ENCODE data around the gene ZNRF1. TPM values are rescaled to one million over a fixed set of nuclear protein-coding genes. Genes with fewer than 3 reads are reported as not detected.
"Not testable (repeated sequence)": the region's sequence is repeated elsewhere in the genome, so short reads cannot be mapped to it uniquely, and the experiment has no call there.

The ZNRF1 gene
- total RNA-seq, 1 experiment from 2014 or later, result 52.3 TPM

DNA sequence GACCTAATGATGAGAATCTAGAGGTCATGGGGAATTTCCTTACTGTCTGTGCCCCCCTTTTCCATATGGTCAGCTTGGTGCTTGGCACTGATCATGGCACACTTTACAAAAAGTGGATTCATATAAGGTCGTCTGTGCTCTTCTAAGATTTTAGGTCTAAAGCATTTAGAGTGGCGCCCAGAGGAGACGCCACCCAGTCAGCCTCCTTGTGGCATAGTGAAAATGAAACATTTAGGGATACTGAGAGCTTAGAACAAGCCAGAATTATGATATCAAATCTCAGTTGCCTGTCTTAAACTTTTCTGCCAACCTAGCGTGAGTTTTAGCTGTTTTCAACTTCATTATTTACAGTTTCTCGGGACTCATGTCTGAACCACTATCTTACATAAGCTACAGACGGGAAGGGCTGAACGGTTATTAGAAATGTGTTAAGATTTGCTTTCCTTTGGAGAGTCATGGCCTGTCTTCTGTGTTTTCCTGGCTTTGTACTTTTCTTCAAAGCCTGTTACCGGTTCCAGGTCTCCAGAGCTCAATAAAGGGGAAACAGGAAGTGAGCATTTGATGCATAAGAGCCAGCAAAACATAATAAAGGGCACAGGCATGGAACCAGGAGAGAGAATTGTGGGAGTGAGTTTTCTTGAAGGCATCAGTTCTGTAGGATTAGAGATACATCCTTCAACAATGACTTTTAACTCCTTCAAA is 13.7 kb downstream of the ZNRF1 start:
- intact Hi-C loops (cut with micrococcal nuclease; ENCODE audit: unreplicated experiment) (no loop called here), in situ Hi-C loops (cut with HindIII; ENCODE audit: low pct_unique_long_range_greater_than_20kb, low sequenced_read_pairs) (no loop called here)
- Histone ChIP-seq H3K4me1 (ENCODE audit: control insufficient read depth, insufficient read depth, low read length) (peaks cover 37% of the 10 kb centered on the region), H3K27ac (ENCODE audit: low read length) (peak overlapping the region; percentile 88), H3K36me3 (ENCODE audit: control insufficient read depth, insufficient read depth, low read length) (no peaks in the 10 kb centered on the region), H3K9me3 (ENCODE audit: control insufficient read depth, insufficient read depth, low read depth, low read length) (no peaks in the 10 kb centered on the region), H3K4me3 (ENCODE audit: low read depth in 2 of 2, low read length in 2 of 2) (peak overlapping the region; percentile 9 to 12; a peak in 3 of 4 replicates), H3K27me3 (ENCODE audit: control insufficient read depth, insufficient read depth, low read length) (no peaks in the 10 kb centered on the region)
- CTCF ChIA-PET, result interaction anchor here (0.7 kb wide), 1 partner anchor 98 kb away, joined by 3 read pairs; no protein-coding TSS in a partner anchor
- BruUV-seq (replicated peaks), result no TSS peak
- DNase-seq (ENCODE audit: low read depth, low spot score) (no peak), ATAC-seq (peak; percentile 49)
- TF ChIP-seq POLR2AphosphoS5 (IDR thresholded peaks at IDR 0.05; ENCODE audit: low read depth, low read length) (no peak), TCF7L2 (IDR thresholded peaks at IDR 0.05; ENCODE audit: low read depth, low read length) (no peak), SIN3A (IDR thresholded peaks at IDR 0.05; ENCODE audit: borderline replicate concordance, insufficient read depth, low read depth, low read length) (no peak)
- TF ChIP-seq, protein P1, sequence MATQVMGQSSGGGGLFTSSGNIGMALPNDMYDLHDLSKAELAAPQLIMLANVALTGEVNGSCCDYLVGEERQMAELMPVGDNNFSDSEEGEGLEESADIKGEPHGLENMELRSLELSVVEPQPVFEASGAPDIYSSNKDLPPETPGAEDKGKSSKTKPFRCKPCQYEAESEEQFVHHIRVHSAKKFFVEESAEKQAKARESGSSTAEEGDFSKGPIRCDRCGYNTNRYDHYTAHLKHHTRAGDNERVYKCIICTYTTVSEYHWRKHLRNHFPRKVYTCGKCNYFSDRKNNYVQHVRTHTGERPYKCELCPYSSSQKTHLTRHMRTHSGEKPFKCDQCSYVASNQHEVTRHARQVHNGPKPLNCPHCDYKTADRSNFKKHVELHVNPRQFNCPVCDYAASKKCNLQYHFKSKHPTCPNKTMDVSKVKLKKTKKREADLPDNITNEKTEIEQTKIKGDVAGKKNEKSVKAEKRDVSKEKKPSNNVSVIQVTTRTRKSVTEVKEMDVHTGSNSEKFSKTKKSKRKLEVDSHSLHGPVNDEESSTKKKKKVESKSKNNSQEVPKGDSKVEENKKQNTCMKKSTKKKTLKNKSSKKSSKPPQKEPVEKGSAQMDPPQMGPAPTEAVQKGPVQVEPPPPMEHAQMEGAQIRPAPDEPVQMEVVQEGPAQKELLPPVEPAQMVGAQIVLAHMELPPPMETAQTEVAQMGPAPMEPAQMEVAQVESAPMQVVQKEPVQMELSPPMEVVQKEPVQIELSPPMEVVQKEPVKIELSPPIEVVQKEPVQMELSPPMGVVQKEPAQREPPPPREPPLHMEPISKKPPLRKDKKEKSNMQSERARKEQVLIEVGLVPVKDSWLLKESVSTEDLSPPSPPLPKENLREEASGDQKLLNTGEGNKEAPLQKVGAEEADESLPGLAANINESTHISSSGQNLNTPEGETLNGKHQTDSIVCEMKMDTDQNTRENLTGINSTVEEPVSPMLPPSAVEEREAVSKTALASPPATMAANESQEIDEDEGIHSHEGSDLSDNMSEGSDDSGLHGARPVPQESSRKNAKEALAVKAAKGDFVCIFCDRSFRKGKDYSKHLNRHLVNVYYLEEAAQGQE (IDR thresholded peaks at IDR 0.05; ENCODE audit: insufficient read depth in 1 of 2, low read depth in 2 of 2, low read length in 1 of 2), result no peak
- TF ChIP-seq, protein P2, sequence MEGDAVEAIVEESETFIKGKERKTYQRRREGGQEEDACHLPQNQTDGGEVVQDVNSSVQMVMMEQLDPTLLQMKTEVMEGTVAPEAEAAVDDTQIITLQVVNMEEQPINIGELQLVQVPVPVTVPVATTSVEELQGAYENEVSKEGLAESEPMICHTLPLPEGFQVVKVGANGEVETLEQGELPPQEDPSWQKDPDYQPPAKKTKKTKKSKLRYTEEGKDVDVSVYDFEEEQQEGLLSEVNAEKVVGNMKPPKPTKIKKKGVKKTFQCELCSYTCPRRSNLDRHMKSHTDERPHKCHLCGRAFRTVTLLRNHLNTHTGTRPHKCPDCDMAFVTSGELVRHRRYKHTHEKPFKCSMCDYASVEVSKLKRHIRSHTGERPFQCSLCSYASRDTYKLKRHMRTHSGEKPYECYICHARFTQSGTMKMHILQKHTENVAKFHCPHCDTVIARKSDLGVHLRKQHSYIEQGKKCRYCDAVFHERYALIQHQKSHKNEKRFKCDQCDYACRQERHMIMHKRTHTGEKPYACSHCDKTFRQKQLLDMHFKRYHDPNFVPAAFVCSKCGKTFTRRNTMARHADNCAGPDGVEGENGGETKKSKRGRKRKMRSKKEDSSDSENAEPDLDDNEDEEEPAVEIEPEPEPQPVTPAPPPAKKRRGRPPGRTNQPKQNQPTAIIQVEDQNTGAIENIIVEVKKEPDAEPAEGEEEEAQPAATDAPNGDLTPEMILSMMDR (IDR thresholded peaks at IDR 0.05), result no peak
- POLR2A ChIA-PET, result no interaction called here

DNA sequence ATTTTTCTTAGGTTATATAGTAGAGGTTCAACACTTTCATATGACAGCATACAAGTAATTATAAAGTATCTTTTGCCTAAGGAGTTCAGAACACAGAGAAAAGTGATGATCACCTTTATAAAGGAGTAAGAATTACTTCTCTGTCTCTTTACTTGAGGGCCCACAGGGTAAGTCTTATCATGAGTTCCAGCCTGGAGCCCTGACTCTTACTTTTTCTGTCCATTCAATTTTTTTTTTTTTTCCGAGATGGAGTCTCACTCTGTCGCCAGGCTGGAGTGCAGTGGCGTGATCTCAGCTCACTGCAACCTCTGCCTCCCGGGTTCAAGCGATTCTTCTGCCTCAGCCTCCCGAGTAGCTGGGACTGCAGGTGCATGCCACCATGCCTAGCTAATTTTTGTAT is 14.3 kb downstream of the ZNRF1 start:
- H3K4me1 ChIP-seq (ENCODE audit: control insufficient read depth, insufficient read depth, low read length), result peaks cover 43% of the 10 kb centered on the region
- ATAC-seq; H3K27me3 ChIP-seq (ENCODE audit: control insufficient read depth, insufficient read depth, low read length); intact Hi-C loops (cut with micrococcal nuclease; ENCODE audit: unreplicated experiment); DNase-seq (ENCODE audit: low read depth, low spot score); in situ Hi-C loops (cut with HindIII; ENCODE audit: low pct_unique_long_range_greater_than_20kb, low sequenced_read_pairs); H3K36me3 ChIP-seq (ENCODE audit: control insufficient read depth, insufficient read depth, low read length); CTCF ChIA-PET; POLR2A ChIA-PET; H3K9me3 ChIP-seq (ENCODE audit: control insufficient read depth, insufficient read depth, low read depth, low read length); H3K4me3 ChIP-seq (ENCODE audit: low read depth in 2 of 2, low read length in 2 of 2): not testable (repeated sequence)
- TSS peak; percentile 13 for BruUV-seq (replicated peaks)
- peak overlapping the region; percentile 88 for H3K27ac ChIP-seq (ENCODE audit: low read length)

DNA sequence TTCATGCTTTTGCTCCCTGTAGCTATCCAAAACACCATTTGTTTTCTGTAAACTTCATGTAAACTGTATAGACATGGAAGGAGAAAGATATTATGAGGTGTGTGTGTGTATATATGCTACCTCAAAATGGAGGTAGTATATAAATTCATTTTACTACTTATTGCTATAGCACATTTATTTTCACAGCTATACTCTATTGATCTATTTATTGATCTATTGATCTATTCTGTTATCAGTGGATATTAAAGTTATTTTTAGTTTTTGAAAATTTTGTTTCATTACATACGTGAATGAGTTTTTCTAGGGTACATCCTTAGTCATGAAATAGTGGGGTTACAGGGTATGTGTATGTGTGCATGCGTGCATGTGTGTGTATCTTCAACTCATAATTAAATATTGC is 15.5 kb downstream of the ZNRF1 start:
- Histone ChIP-seq H3K36me3 (ENCODE audit: control insufficient read depth, insufficient read depth, low read length) (no peaks in the 10 kb centered on the region), H3K4me3 (ENCODE audit: low read depth in 2 of 2, low read length in 2 of 2) (no peak overlapping the region), H3K9me3 (ENCODE audit: control insufficient read depth, insufficient read depth, low read depth, low read length) (no peaks in the 10 kb centered on the region), H3K27me3 (ENCODE audit: control insufficient read depth, insufficient read depth, low read length) (no peaks in the 10 kb centered on the region), H3K4me1 (ENCODE audit: control insufficient read depth, insufficient read depth, low read length) (peaks cover 42% of the 10 kb centered on the region), H3K27ac (ENCODE audit: low read length) (no peak overlapping the region; the same call in 1 of the 2 replicates)
- CTCF ChIA-PET, result no interaction called here
- no TSS peak for BruUV-seq (replicated peaks)
- intact Hi-C loops (cut with micrococcal nuclease; ENCODE audit: unreplicated experiment) (no loop called here), in situ Hi-C loops (cut with HindIII; ENCODE audit: low pct_unique_long_range_greater_than_20kb, low sequenced_read_pairs) (no loop called here)
- DNase-seq (ENCODE audit: low read depth, low spot score), result no peak
- TF ChIP-seq, protein P2 (IDR thresholded peaks at IDR 0.05), result no peak
- TF ChIP-seq TCF7L2 (IDR thresholded peaks at IDR 0.05; ENCODE audit: low read depth, low read length) (no peak), SIN3A (IDR thresholded peaks at IDR 0.05; ENCODE audit: borderline replicate concordance, insufficient read depth, low read depth, low read length) (no peak), POLR2AphosphoS5 (IDR thresholded peaks at IDR 0.05; ENCODE audit: low read depth, low read length) (no peak)
- TF ChIP-seq, protein P1 (IDR thresholded peaks at IDR 0.05; ENCODE audit: insufficient read depth in 1 of 2, low read depth in 2 of 2, low read length in 1 of 2), result no peak
- ATAC-seq, result no peak
- POLR2A ChIA-PET, result no interaction called here
